Testis (tissue), 3 donors: ENCODE data around the gene SMIM35. TPM values are rescaled to one million over a fixed set of nuclear protein-coding genes. Genes with fewer than 3 reads are reported as not detected.

Experiments used
- DNase-seq: peaks from one replicate; pipeline ENCODE4 v3.0.0-alpha.2; 2019
- H3K27ac ChIP-seq, 2 donors: fragments of 200-600 bp; sonication (generic); one replicate each; pipeline ENCODE4 v1.5.1; 2019
- H3K27me3 ChIP-seq: fragments of 200-600 bp; sonication (generic); one replicate; pipeline ENCODE4 v1.5.1; 2019
- H3K36me3 ChIP-seq: fragments of 200-600 bp; sonication (generic); one replicate; pipeline ENCODE4 v1.5.1; 2017; ENCODE audit warnings: low read depth; ENCODE audit errors: missing control alignments
- H3K4me1 ChIP-seq: fragments of 200-600 bp; sonication (generic); one replicate; pipeline ENCODE4 v1.5.1; 2019
- H3K4me3 ChIP-seq, 2 donors: fragments of 200-600 bp; sonication (generic); one replicate each; pipeline ENCODE4 v1.5.1; 2017 to 2019
- H3K9me3 ChIP-seq: fragments of 200-600 bp; sonication (generic); one replicate; pipeline ENCODE4 v1.5.1; 2017
- POLR2A ChIP-seq: fragments of 450-650 bp; IDR thresholded peaks from one replicate; pipeline ENCODE4 v1.6.1; 2017; ENCODE audit warnings: antibody characterized with exemption, mild to moderate bottlenecking, moderate library complexity
- WGBS, 2 donors: methylation state at CpG; one replicate each; pipeline ENCODE4 v1.1.5; 2018; 5-methylcytosine and 5-hydroxymethylcytosine counted together
- intact Hi-C: fragments of 100-400 bp; cut with DNase I; formaldehyde crosslinking; loops from one replicate; pipeline ENCODE4 v1.15.1; 2023; ENCODE audit warnings: low total_unique reads
- polyA plus RNA-seq: library from polyadenylated mRNA; stranded (reverse); fragments of 350-450 nt; fragmentation: Illumina TruSeq; extraction: RNeasy Lipid Tissue Mini Kit (QIAGEN cat#74804); gene quantifications from one replicate; pipeline ENCODE4 v1.2.3, GENCODE V29; 2014; ENCODE audit warnings: low read depth, low replicate concordance; ENCODE audit not compliant: insufficient read depth
- total RNA-seq, 2 donors: library from RNA; depleted of rRNA; stranded (reverse); fragments of >200 nt; gene quantifications; one replicate each; pipeline ENCODE4 v1.2.3, GENCODE V29; 2016
- TF ChIP-seq, protein P1 (sequence below), 3 experiments: fragments of 450-650 bp in 2 of 3; fragments of 200-600 bp in 1 of 3; sonication (generic) in 1 of 3; IDR thresholded peaks; one replicate each; pipeline ENCODE4 v1.5.1; 2016 to 2019; ENCODE audit warnings: antibody characterized with exemption in 3 of 3, mild to moderate bottlenecking in 2 of 3, moderate library complexity in 1 of 3

The SMIM35 gene
- total and polyA plus RNA-seq, 3 donors from 2014 or later = 0.17 to 0.19 TPM; not detected in 1

DNA sequence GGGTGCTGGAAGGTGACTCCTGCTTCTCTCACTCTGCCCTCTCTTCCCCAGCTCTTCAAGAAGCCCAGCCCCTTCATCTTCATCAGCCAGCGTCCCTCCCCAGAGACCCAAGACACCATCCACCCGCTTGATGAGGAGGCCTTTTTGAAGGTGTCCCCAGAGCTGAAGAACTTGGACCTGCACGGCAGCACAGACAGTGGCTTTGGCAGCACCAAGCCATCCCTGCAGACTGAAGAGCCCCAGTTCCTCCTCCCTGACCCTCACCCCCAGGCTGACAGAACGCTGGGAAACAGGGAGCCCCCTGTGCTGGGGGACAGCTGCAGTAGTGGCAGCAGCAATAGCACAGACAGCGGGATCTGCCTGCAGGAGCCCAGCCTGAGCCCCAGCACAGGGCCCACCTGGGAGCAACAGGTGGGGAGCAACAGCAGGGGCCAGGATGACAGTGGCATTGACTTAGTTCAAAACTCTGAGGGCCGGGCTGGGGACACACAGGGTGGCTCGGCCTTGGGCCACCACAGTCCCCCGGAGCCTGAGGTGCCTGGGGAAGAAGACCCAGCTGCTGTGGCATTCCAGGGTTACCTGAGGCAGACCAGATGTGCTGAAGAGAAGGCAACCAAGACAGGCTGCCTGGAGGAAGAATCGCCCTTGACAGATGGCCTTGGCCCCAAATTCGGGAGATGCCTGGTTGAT lies 88.0 kb downstream of the SMIM35 start:
- no peak for TF ChIP-seq POLR2A
- TF ChIP-seq, protein P1, sequence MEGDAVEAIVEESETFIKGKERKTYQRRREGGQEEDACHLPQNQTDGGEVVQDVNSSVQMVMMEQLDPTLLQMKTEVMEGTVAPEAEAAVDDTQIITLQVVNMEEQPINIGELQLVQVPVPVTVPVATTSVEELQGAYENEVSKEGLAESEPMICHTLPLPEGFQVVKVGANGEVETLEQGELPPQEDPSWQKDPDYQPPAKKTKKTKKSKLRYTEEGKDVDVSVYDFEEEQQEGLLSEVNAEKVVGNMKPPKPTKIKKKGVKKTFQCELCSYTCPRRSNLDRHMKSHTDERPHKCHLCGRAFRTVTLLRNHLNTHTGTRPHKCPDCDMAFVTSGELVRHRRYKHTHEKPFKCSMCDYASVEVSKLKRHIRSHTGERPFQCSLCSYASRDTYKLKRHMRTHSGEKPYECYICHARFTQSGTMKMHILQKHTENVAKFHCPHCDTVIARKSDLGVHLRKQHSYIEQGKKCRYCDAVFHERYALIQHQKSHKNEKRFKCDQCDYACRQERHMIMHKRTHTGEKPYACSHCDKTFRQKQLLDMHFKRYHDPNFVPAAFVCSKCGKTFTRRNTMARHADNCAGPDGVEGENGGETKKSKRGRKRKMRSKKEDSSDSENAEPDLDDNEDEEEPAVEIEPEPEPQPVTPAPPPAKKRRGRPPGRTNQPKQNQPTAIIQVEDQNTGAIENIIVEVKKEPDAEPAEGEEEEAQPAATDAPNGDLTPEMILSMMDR (IDR thresholded peaks at IDR 0.05) = no peak
- WGBS, 2 donors = 76 to 92% methylated on average over 6 to 10 of the region's 10 CpGs
- no peak overlapping the region for H3K27ac ChIP-seq
- H3K27me3 ChIP-seq = no peaks in the 10 kb centered on the region
- no peak overlapping the region for H3K4me3 ChIP-seq
- intact Hi-C loops = no loop called here
- peaks cover 5% of the 10 kb centered on the region for H3K4me1 ChIP-seq
- no peaks in the 10 kb centered on the region for H3K36me3 ChIP-seq
- no peaks in the 10 kb centered on the region for H3K9me3 ChIP-seq
- no peak for DNase-seq

DNA sequence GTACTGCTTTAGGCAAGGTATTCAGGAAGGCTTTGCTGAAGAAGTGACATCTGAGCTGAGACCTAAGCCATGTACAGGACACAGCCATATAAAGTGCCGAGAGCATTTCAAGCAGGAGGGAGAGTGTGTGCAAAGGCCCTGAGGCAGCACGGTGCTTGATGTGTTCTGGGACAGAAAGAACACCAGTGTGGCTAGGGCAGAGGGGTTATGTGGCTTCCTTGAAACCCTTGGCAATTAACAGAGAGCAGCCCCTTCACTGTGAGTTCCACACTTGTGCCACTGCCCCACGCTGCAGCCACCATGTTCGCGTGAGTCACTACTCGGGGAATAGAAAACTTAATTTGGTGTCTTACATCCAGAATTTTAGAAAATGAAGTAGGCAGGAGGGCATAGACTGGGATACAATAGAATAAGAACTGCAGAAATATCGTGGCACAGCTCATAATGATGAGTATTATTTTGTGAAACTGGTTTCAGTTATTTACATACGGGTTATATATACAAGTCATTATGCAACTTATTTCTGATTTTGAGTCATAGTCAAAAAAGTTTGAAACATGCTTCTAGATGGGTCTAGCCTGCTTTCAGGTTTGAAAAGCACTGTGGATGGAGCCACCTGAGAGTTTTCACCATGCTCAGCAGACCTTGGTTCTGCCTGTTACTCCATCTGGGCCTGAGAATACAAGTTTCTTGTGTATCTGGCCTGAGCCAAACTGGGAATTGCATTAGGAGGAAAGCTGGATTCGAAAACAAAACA lies 88.8 kb downstream of the SMIM35 start:
- intact Hi-C loops = no loop called here
- Histone ChIP-seq H3K27ac (no peak overlapping the region), H3K4me1 (peaks cover 5% of the 10 kb centered on the region), H3K4me3 (no peak overlapping the region), H3K9me3 (no peaks in the 10 kb centered on the region), H3K27me3 (no peaks in the 10 kb centered on the region), H3K36me3 (no peaks in the 10 kb centered on the region)
- 93 to 97% methylated on average over 9 of the region's 9 CpGs for WGBS, 2 donors
- no peak for DNase-seq
- no peak for TF ChIP-seq POLR2A
- TF ChIP-seq, protein P1 (IDR thresholded peaks at IDR 0.05) = no peak

DNA sequence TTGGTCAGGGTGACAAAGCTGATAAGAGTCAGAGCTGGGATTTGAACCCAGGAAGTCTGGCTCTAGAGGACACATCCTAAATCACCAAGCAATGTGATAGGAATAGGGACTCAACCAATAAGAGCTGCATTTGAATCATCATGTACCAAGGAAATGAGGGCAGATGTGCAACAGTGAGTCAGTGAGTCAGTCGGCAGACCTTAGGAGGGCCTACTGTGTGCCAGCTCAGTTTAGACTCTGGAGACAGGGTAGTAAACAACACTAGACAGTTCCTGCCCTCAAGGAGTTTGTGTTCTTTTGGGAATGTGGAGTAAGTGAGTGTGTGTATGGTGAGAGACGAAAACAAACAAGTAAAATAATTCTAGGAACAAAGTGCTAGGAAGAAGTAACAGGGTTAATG lies 89.4 kb downstream of the SMIM35 start:
- H3K27me3 ChIP-seq = no peaks in the 10 kb centered on the region
- H3K9me3 ChIP-seq = no peaks in the 10 kb centered on the region
- intact Hi-C loops = no loop called here
- no peak overlapping the region for H3K27ac ChIP-seq
- H3K4me3 ChIP-seq = no peak overlapping the region
- TF ChIP-seq, protein P1 (IDR thresholded peaks at IDR 0.05) = no peak
- no peak for TF ChIP-seq POLR2A
- no peaks in the 10 kb centered on the region for H3K36me3 ChIP-seq
- peaks cover 1% of the 10 kb centered on the region for H3K4me1 ChIP-seq
- no peak for DNase-seq
- WGBS, 2 donors = 97 to 100% methylated on average over 2 of the region's 2 CpGs

DNA sequence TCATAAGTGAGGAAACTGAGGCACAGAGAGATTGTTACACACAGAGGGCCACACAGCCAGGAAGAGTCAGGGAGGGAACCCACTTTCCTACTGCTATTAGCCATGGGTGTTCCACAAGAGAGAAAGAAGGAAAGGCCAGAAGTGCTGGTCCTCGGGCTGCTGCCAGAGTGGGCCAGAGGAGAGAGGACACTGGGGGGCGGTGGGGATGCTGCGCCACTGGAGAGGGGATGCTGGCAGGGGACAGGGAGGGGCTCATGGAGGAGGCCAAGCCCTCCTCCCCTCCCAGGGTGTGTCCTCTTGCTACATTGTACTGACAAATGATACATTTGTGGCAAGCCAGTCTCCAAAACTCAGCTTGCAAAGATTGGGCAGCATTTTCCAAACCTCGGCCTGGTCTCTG lies 90.7 kb downstream of the SMIM35 start:
- no peak for DNase-seq
- Histone ChIP-seq H3K27ac (no peak overlapping the region), H3K36me3 (no peaks in the 10 kb centered on the region), H3K9me3 (no peaks in the 10 kb centered on the region), H3K4me3 (no peak overlapping the region), H3K27me3 (no peaks in the 10 kb centered on the region), H3K4me1 (no peaks in the 10 kb centered on the region)
- TF ChIP-seq, protein P1 (IDR thresholded peaks at IDR 0.05) = no peak
- TF ChIP-seq POLR2A = no peak
- intact Hi-C loops = no loop called here
- 69 to 72% methylated on average over 4 of the region's 4 CpGs for WGBS, 2 donors
